Suprapubic skin (tissue), 4 donors: ENCODE measurements around the gene PITPNM3. TPM values are rescaled to one million over a fixed set of nuclear protein-coding genes. Genes with fewer than 3 reads are reported as not detected.

Experiments
- DNase-seq, 2 donors: peaks; one replicate each; pipeline ENCODE4 v3.0.0-alpha.2; 2019; ENCODE audit warnings: low spot score in 2 of 2
- H3K27ac ChIP-seq: fragments of 200-600 bp; sonication (generic); one replicate; pipeline ENCODE4 v1.5.1; 2019
- H3K27me3 ChIP-seq: fragments of 200-600 bp; sonication (generic); one replicate; pipeline ENCODE4 v1.5.1; 2019
- H3K36me3 ChIP-seq: fragments of 200-600 bp; sonication (generic); one replicate; pipeline ENCODE4 v1.5.1; 2019
- H3K4me1 ChIP-seq: fragments of 200-600 bp; sonication (generic); one replicate; pipeline ENCODE4 v1.5.1; 2019
- H3K4me3 ChIP-seq: fragments of 200-600 bp; sonication (generic); one replicate; pipeline ENCODE4 v1.5.1; 2019; ENCODE audit warnings: mild to moderate bottlenecking
- H3K9me3 ChIP-seq: fragments of 200-600 bp; sonication (generic); one replicate; pipeline ENCODE4 v1.5.1; 2019
- EP300 ChIP-seq: sonication (generic); formaldehyde crosslinking; IDR thresholded peaks from one replicate; pipeline ENCODE4 v1.6.1; 2017; ENCODE audit warnings: antibody characterized with exemption
- POLR2A ChIP-seq, 2 donors: fragments of 450-650 bp; IDR thresholded peaks; one replicate each; pipeline ENCODE4 v1.6.1; 2017; ENCODE audit warnings: antibody characterized with exemption in 2 of 2, mild to moderate bottlenecking in 2 of 2, moderate library complexity in 2 of 2
- POLR2AphosphoS5 ChIP-seq, 3 donors: sonication (generic); formaldehyde crosslinking; IDR thresholded peaks; one replicate each; pipeline ENCODE4 v1.6.1; 2017; ENCODE audit warnings: antibody characterized with exemption in 3 of 3
- WGBS: methylation state at CpG from one replicate; pipeline ENCODE4 v1.1.5; 2018; 5-methylcytosine and 5-hydroxymethylcytosine counted together
- total RNA-seq, 4 donors: library from RNA; depleted of rRNA; stranded (reverse); fragments of >200 nt; gene quantifications; one replicate each; pipeline ENCODE4 v1.1.0, GENCODE V29; 2016
- TF ChIP-seq, protein P1 (sequence below), 2 donors: fragments of 200-600 bp in 1 of 2; fragments of 450-650 bp in 1 of 2; sonication (generic) in 1 of 2; IDR thresholded peaks; one replicate each; pipeline ENCODE4 v1.5.1; 2016 to 2019; ENCODE audit warnings: antibody characterized with exemption in 2 of 2, mild to moderate bottlenecking in 1 of 2, moderate library complexity in 1 of 2

The PITPNM3 gene
- total RNA-seq, 4 donors from 2014 or later, result 16.4 to 31.1 (median 19.2) TPM

DNA sequence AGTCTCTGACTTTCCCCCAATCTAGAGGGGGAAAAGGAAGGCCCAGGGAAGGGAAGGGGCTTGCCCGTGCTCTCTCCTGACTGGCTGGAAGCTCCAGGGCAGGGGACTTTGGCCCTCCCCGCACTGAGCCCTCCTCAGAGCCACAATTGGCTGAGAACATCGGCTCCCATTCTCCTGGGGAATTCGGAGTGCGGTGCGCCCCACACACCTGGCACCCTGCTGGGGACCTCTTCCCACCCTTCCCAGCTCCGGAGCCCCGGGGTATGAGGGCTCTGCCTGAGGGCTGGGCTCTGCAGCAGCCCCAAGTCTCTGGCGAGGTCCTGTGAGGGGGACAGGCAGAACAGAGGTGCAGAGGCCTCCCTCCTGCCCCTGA is 76.1 kb downstream of the PITPNM3 start:
- peaks cover 16% of the 10 kb centered on the region for H3K4me1 ChIP-seq
- no peaks in the 10 kb centered on the region for H3K27me3 ChIP-seq
- no peak overlapping the region for H3K27ac ChIP-seq
- no peak overlapping the region for H3K4me3 ChIP-seq
- WGBS, result no CpG with 5 or more reads among the region's 9 CpGs
- H3K36me3 ChIP-seq, result peaks cover 19% of the 10 kb centered on the region
- H3K9me3 ChIP-seq, result no peaks in the 10 kb centered on the region
- no peak for DNase-seq
- TF ChIP-seq, protein P1, sequence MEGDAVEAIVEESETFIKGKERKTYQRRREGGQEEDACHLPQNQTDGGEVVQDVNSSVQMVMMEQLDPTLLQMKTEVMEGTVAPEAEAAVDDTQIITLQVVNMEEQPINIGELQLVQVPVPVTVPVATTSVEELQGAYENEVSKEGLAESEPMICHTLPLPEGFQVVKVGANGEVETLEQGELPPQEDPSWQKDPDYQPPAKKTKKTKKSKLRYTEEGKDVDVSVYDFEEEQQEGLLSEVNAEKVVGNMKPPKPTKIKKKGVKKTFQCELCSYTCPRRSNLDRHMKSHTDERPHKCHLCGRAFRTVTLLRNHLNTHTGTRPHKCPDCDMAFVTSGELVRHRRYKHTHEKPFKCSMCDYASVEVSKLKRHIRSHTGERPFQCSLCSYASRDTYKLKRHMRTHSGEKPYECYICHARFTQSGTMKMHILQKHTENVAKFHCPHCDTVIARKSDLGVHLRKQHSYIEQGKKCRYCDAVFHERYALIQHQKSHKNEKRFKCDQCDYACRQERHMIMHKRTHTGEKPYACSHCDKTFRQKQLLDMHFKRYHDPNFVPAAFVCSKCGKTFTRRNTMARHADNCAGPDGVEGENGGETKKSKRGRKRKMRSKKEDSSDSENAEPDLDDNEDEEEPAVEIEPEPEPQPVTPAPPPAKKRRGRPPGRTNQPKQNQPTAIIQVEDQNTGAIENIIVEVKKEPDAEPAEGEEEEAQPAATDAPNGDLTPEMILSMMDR (IDR thresholded peaks at IDR 0.05), result no peak
- TF ChIP-seq POLR2A (IDR thresholded peaks at IDR 0.05), result no peak
- TF ChIP-seq EP300, result no peak
- no peak for TF ChIP-seq POLR2AphosphoS5 (IDR thresholded peaks at IDR 0.05)

DNA sequence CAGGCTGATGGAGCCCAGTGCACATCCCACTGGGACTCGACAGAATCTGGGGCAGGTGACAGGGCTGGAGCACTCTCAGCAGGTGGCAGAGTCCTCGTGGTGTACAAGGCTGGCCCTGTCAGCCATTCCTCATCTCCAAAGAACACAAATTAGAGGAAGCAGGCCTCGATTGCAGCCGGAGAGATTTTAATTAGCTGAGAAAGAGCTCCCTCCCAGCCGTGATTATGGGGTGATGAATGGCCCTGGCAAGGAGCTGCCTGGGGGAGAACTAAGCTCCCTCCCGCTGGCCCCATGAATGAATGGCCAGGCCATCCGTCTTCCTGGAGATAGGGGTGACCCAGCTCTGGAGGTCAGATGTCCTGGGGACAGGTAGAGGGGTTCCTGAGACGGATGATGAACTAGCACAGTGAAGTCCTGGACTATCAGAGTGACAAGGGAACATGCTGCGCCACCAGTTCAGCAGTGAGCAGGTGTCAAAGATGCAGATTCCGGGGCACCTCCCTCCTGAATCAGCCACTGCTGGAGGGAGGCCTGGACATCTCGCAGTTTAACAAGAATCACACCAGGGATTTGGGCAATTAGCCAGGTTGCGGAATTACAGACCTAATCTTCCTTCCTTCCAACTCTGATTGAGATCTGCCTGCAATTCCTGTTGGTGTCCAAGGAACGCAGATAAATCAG is 76.6 kb downstream of the PITPNM3 start:
- H3K4me3 ChIP-seq, result no peak overlapping the region
- no peak overlapping the region for H3K27ac ChIP-seq
- H3K36me3 ChIP-seq, result peaks cover 19% of the 10 kb centered on the region
- no peak for DNase-seq
- H3K4me1 ChIP-seq, result peaks cover 21% of the 10 kb centered on the region
- no peak for TF ChIP-seq EP300
- TF ChIP-seq POLR2AphosphoS5 (IDR thresholded peaks at IDR 0.05), result no peak
- TF ChIP-seq, protein P1 (IDR thresholded peaks at IDR 0.05), result no peak
- TF ChIP-seq POLR2A (IDR thresholded peaks at IDR 0.05), result no peak
- no peaks in the 10 kb centered on the region for H3K27me3 ChIP-seq
- no peaks in the 10 kb centered on the region for H3K9me3 ChIP-seq
- WGBS, result 72% methylated on average over 12 of the region's 13 CpGs

DNA sequence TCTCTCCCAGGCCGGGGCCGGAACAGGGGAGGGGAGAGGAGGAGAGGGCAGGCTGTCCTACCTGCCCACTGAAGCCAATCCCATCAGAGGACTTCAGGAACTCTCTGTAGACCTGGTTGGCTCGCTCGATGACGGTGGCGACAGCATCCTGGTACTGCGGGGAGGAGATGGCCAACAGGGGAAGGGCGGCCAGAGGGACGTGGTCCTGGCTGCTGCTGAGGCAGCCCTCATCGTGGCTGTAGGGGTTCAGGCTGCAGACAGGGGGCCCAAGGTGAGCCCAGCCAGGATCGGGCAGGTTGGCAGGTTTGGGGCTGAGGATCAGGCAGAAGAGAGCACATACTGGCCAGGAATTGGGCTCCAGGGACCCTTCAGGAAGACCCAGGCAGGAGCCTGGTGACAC is 77.9 kb downstream of the PITPNM3 start:
- peaks cover 16% of the 10 kb centered on the region for H3K36me3 ChIP-seq
- 100% methylated on average over 11 of the region's 11 CpGs for WGBS

DNA sequence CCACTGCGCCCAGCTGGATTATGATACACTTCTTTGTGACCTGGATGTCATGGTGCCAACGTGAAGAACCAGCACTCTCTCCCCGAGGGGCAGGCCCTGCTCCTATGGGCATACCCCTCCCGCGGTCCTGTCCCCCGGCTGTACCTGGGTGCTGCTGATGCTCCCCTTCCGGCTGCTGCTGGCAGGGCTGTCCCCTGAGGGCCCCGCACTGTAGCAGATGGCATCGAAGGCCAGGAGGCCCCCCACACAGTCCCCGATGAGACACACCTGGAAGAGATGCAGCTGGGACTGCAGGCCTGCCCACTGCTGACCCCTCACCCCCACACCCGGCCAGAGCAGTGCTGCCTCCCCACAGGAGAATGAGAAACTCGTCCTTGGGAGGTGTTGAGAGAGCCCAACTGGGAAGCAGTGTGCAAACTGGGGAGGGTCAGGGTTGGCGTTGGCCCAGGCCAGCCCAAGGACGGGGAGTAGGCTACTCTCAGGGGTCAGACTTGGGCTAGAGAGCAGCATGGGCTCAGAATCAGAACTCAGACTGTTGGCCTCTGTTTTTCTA is 78.4 kb downstream of the PITPNM3 start:
- WGBS, result 92% methylated on average over 7 of the region's 14 CpGs
- no peak for DNase-seq
- H3K9me3 ChIP-seq, result no peaks in the 10 kb centered on the region
- TF ChIP-seq, protein P1 (IDR thresholded peaks at IDR 0.05), result no peak
- TF ChIP-seq POLR2A (IDR thresholded peaks at IDR 0.05), result no peak
- TF ChIP-seq POLR2AphosphoS5 (IDR thresholded peaks at IDR 0.05), result no peak
- no peak for TF ChIP-seq EP300
- no peak overlapping the region for H3K27ac ChIP-seq
- peaks cover 27% of the 10 kb centered on the region for H3K4me1 ChIP-seq
- no peak overlapping the region for H3K4me3 ChIP-seq
- no peaks in the 10 kb centered on the region for H3K27me3 ChIP-seq
- H3K36me3 ChIP-seq, result peaks cover 15% of the 10 kb centered on the region

More for the DNA sequence above, 77.9 kb downstream of the PITPNM3 start:
- Histone ChIP-seq H3K27ac (no peak overlapping the region), H3K27me3 (no peaks in the 10 kb centered on the region), H3K9me3 (no peaks in the 10 kb centered on the region), H3K4me3 (no peak overlapping the region), H3K4me1 (peaks cover 23% of the 10 kb centered on the region)
- TF ChIP-seq, protein P1 (IDR thresholded peaks at IDR 0.05), result no peak
- TF ChIP-seq POLR2A (IDR thresholded peaks at IDR 0.05) (no peak), POLR2AphosphoS5 (IDR thresholded peaks at IDR 0.05) (no peak), EP300 (no peak)
- no peak for DNase-seq

DNA sequence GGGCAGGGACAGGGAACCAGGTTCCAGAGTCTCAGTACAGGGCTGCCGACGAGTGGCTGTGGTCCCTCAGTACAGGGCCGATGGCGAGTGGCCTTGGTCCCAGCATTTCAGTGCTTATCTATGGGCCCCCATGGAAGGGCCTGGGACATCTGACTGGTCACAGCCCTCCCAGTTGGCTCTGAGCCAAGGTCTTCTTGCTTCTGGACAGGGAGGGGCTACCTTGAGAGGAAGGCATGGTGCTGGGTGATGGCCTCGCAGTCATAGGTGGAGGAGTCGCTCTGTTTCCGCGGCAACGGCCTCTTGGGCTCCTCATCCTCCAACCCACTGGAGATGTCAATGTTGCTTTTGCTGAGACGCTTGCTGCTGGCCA is 79.6 kb downstream of the PITPNM3 start:
- H3K36me3 ChIP-seq, result peaks cover 9% of the 10 kb centered on the region
- H3K27me3 ChIP-seq, result no peaks in the 10 kb centered on the region
- H3K9me3 ChIP-seq, result no peaks in the 10 kb centered on the region
- peaks cover 31% of the 10 kb centered on the region for H3K4me1 ChIP-seq
- DNase-seq, result no peak
- no peak for TF ChIP-seq POLR2A (IDR thresholded peaks at IDR 0.05)
- TF ChIP-seq EP300, result no peak
- no peak for TF ChIP-seq POLR2AphosphoS5 (IDR thresholded peaks at IDR 0.05)
- TF ChIP-seq, protein P1 (IDR thresholded peaks at IDR 0.05), result no peak
- H3K4me3 ChIP-seq, result no peak overlapping the region
- WGBS, result 79% methylated on average over 4 of the region's 10 CpGs
- no peak overlapping the region for H3K27ac ChIP-seq
